Omental fat pad (tissue), 4 donors: ENCODE measurements around the gene UNC5A. TPM values are rescaled to one million over a fixed set of nuclear protein-coding genes. Genes with fewer than 3 reads are reported as not detected.

Experiments used
- ATAC-seq: fragments of 150-250 bp; one replicate; pipeline ENCODE4 v1.9.1; 2016; ENCODE audit warnings: mild to moderate bottlenecking, moderate library complexity; ENCODE audit not compliant: low FRiP score
- DNase-seq: peaks from one replicate; pipeline ENCODE4 v3.0.0-alpha.2; 2019; ENCODE audit warnings: low spot score
- CTCF ChIP-seq, 3 donors: fragments of 450-650 bp; IDR thresholded peaks; one replicate each; pipeline ENCODE4 v1.5.1; 2016 to 2017; ENCODE audit warnings: antibody characterized with exemption in 3 of 3, mild to moderate bottlenecking in 3 of 3, moderate library complexity in 2 of 3
- total RNA-seq, 4 donors: library from RNA; depleted of rRNA; stranded (reverse); fragments of >200 nt; gene quantifications; one replicate each; pipeline ENCODE4 v1.1.0, GENCODE V29; 2016

UNC5A gene
- under 1 TPM in 3 of 4 donors, not detected in 1; 0.12 to 0.75 (median 0.28) TPM for total RNA-seq

- TF ChIP-seq CTCF (IDR thresholded peaks at IDR 0.05), result no peak
- DNase-seq (no peak), ATAC-seq (peak; percentile 44)
Measured at GRCh38 chr5:176810081-176810597, at the start of gene UNC5A. TSS of gene UNC5A (plus strand) at chr5:176810559. CDS start at chr5:176810751, 192 bp downstream.

- no peak for ATAC-seq
- DNase-seq, result no peak
- no peak for TF ChIP-seq CTCF (IDR thresholded peaks at IDR 0.05)
Measured at GRCh38 chr5:176761755-176762154, 48.6 kb upstream of the UNC5A start.

- DNase-seq (no peak), ATAC-seq (no peak)
- TF ChIP-seq CTCF (IDR thresholded peaks at IDR 0.05), result no peak
Measured at GRCh38 chr5:176762489-176762888, 47.9 kb upstream of the UNC5A start.

- ATAC-seq, result no peak
- DNase-seq, result no peak
- TF ChIP-seq CTCF (IDR thresholded peaks at IDR 0.05), result no peak
Measured at GRCh38 chr5:176765687-176766086, 44.7 kb upstream of the UNC5A start.

GRCh38 chr5:176768174-176768970, 42.0 kb upstream of the UNC5A start:
- DNase-seq, result no peak
- no peak for TF ChIP-seq CTCF (IDR thresholded peaks at IDR 0.05)
- no peak for ATAC-seq

GRCh38 chr5:176769911-176770310, 40.4 kb upstream of the UNC5A start:
- DNase-seq (no peak), ATAC-seq (no peak)
- TF ChIP-seq CTCF (IDR thresholded peaks at IDR 0.05), result no peak

- TF ChIP-seq CTCF (IDR thresholded peaks at IDR 0.05), result no peak
- DNase-seq (no peak), ATAC-seq (no peak)
Measured at GRCh38 chr5:176770431-176770830, 39.9 kb upstream of the UNC5A start.
